HG02870 (cell line): ENCODE measurements around the gene RENBP.
A peak's percentile ranks its signal among the peaks of the same experiment; 100 is the strongest.

Source experiments
- ATAC-seq: cut with Tn5 transposase; IDR thresholded peaks from one replicate; pipeline ENCODE4 v1.9.1; 2021; ENCODE audit warnings: mild to moderate bottlenecking, moderate library complexity; ENCODE audit not compliant: unreplicated experiment

Gene RENBP

DNA sequence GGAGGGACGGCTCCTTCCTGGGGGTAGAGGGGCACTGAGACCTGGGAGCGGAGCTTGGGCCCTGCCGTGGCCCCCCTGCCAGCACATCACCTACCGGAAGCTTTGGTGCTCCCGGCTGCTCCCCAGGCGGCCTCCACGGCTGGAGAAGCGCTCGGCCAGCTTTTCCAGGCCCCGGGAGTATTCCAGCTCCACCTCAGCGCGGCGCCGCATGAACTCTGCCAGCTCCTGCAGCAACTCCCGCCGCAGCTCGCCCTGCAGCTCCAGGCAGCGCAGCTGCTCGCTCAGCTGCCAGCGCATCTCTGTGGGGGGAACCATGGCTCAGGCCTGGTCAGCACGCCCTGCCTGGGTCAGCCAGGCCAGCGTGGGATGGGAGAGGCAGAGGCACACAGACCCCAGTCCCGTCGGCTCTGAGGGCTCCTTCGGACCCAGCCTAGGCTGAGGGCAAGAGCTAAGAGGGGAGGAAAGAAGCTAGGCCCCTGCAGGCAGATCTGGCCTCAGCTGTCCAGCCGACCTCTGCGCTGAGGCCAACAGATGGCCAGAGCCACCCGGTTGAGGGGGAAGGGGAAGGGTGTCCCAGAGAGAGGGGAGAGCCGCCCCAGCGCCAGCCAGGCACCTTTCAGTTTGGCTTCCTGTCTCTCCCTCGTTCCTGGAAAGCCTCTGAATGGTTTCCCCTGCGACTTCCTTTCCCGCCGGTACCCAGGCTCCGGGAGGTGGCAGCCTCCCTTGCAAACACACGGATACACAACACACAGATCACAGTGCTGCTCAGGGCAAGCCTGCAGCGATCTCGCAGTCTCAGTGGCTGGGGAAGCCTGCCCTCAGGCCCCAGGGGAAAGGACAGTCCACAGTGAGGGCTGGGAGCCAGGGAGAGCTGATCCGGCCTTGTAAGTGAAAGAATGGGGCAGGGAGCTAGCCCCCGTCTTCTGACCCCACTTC, 22.7 kb downstream of the RENBP start:
- no peak for ATAC-seq

DNA sequence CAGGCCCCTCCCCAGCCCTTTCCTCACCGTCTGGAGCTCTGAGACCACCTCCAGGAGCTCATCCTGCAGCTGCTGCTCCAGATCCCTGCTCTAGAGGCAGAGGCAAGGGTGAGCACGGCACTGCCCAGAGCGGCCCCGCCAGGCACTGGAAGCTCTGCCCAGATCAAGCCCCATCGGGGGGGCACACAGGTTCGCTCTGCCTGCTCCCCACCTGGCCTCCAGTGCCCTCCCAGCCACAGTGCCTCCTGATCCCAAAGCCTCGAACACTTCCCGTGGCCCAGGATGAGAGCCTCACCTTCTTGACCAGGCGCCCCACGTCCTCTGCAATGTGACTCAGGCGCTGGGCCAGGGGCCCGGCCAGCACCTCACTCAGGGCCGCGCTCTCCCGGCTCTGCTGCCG, 23.4 kb downstream of the RENBP start:
- no peak for ATAC-seq

DNA sequence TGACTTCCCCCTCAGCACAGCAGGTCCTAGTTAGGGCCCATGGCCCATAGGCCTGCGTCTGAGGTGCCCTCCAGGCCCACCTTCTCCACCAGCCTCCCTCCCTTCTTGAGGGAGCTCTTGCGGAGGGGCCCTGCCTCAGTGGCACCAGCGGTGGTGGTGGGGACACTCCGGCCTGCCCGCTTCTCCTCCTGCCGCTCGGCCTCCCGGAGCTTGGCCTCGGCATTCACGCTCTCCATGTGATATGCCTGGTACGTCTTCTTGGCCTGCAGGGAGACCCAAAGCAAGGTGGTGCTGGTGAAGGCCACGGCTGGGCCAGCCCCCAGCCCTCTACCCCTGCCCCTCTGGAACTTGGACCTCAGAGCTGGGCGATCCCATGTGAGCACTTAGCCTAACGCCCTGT, 23.9 kb downstream of the RENBP start:
- no peak for ATAC-seq

DNA sequence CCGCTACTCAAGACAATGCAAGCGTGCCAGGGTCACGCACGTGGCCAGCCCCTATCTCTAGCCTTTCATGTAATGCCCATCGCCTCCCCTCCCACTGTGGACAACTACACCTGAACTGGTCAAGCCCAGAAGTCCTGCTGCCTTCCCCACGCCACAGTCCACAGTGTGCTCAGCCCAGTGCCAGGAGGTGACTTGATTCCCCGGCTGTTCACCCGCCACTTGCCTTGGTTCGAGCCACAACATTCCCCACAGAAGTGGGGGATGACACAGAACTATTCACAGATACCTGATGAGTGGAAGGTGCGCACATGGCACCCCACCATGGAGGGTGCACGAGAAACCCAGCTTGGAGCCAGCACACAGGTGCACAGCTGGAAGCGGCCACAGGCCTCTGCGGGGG, 25.2 kb downstream of the RENBP start:
- ATAC-seq: no peak

DNA sequence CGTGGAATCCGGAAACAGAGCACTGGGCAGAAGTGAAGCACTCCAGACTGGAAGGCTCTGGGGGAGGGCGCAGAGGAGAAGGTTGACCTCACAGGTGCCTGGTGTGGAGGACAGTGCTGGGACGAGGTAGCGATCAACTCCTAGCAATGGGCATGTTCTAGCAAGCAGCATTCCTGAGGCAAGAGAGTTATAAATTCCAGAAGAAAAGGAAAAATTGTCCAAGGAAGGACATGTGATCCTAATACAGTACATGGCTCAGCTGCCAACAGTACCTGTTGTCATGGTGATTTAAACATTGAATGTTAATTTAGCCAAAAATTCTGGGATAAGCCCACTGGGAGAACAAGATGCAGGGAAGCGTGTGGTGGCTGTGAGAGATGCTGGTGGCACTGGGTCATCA, 26.6 kb downstream of the RENBP start:
- ATAC-seq: no peak

DNA sequence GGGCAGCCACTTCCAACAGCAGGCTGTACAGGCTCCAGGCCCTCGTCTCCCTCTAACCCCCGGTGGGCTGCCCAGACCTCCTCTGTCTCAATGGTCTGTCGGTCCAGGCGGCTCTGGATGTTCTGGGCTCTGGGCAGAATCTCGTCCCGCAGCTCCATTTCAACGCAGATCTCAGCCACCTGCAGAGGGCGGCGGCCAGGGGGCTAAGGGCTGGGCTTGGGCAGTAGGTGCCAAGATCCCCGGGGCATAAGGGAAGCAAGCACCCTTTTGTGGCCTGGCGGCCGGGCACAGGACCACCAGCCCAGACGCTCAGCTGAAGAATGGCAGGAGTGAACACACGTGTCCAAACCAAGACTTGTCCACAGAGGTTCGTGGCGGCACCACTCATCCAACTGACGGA, 30.7 kb downstream of the RENBP start:
- no peak for ATAC-seq

DNA sequence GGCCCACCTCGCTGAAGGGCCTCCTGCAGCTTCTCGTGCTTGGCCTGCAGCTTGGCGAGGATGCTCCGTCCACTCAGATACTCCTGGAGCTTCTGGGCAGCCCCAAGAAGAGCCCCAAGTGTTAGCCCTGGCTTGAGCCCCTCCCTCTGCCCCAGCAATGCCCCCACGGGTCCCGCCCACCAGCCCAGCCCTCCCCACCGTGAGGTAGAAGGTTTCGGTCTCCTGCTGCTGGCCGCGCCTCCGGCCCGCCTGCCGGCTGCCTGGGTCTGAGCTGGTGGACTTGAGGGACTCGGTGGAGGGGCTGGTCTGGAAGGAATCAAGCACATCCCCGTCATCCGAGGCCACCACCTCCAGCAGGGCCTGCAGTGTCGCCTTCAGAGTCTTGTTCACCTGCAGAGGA, 31.2 kb downstream of the RENBP start:
- no peak for ATAC-seq

DNA sequence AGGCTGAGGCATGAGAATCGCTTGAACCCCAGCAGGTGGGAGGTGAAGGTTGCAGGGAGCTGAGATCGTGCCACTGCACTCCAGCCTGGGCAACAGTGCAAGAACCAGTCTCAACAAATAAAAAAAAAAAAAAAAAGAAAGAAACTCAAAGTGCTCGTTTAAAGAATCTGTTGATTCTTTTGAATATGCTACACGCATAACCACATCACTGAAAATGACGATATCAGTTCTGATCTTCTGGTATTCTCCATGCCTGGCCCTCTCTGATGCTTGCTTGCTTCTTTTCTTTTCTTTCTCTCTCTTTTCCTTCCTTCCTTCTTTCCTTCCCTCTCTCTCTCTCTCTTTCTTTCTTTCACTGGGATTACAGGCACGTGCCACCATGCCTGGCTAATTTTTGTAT, 32.6 kb downstream of the RENBP start:
- no peak for ATAC-seq

DNA sequence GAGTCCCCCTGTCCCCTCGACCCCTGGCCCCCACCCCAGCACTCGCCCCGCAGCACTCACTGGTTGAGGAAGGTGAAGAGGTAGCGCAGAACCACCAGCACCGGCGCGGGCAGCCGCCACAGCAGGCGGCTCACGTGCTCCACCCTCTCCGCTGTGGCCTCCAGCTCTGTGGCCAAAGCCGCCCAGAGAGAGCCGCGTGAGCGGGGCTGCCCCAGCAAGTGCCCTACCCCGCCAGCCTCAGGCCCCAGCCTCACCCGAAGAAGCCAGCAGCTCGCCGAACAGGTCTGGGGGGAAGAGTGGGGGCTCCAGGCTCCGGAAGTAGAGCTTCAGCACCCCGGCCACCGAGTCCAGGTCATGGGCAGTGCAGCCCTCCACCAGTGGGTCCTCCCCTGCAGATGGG, 34.0 kb downstream of the RENBP start:
- no peak for ATAC-seq

DNA sequence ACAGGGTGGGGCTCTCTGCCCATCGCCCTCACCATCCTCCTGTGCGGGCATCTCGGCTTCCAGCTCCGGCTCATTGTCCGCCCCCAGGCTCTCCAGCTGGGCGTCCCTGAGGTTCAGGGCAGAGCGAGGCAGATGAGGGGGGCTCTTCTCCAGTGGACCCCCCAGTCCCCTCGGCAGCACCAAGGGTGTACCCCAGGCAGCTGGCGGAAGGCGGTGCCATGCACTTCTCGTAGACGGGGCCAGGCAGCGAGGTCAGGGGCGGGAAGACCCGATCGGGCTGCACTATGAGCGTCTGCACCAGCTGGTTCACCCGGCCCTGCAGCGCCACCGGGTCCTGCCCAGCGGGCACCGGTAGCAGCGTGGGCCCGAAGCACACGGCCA, 34.5 kb downstream of the RENBP start:
- no peak for ATAC-seq

DNA sequence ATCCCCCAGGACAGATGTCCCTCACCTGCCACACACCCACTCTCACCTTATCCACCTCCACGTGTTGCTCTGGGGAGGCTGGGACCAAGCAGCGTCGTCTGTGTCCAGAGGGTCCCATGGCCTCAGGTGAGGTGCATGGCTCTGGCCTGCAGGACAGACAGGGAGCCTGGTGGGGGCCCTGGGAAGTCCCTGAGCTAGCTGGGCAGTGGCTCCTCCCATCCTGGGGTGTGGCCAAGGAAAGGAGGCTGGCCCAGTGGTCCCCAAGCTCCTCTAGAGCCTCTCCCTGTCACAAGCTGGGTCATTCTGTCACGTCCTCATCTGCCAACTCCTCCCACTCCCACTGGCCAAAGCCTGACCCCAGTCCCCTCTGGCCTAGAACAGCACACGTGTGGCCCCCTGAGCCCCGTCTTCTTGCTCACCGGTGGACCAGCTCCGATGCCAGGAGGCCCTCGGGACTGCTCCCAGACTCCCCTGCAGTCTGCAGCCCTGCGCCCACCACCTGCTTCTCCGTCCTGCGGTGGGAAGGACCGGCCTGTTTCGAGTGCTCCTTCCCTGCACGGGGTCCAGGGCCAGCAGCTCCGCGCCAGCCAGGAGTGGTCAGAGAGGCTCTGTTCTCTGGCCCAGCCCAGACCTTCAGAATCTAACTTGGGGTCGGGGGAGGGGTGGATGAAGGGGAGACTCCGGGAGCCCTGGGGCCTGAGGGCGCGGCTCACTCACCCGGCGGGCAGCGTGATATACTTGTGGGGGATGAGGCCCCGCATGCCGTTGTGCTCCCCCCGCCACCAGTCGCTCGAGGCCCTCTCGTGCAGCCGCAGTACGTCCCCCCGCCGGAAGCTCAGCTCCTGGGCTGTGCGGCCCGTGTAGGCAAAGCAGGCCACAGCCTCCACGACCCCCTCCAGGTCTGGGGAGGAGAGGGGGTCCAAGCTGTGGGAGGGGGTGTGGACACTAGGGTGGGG, 35.1 kb downstream of the RENBP start:
- ATAC-seq: peak; percentile 42

DNA sequence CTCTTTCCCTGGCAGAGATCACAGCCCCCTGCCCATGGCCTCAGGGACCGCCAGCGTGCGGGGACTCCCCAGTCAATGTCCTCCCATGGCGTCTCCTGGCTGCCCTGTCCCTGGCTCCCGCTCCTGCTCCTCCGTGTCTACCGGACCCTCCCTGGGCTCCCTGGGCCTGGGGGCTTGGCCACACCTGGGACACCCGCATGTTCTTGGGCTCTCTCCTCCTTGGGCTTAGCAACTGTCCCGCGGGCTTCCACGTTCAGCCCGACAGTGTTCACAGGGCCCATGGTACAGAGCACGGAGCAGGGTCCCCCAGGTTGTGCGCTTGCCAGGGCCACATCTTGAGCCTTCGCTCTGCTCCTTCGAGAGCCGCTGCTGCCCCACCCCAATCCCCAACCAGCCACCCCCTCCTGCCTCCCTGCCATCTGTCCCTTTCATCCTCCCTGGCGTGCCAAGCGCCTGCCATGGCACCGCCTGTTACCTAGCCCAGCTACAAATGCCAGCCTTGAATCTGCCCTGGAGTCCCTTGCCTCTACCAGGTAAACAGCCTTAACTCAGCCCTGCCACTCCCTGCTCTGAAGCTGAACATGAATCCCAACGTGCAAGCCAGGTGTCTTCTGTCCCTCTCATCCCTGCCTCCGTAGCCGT, 36.1 kb downstream of the RENBP start:
- no peak for ATAC-seq

DNA sequence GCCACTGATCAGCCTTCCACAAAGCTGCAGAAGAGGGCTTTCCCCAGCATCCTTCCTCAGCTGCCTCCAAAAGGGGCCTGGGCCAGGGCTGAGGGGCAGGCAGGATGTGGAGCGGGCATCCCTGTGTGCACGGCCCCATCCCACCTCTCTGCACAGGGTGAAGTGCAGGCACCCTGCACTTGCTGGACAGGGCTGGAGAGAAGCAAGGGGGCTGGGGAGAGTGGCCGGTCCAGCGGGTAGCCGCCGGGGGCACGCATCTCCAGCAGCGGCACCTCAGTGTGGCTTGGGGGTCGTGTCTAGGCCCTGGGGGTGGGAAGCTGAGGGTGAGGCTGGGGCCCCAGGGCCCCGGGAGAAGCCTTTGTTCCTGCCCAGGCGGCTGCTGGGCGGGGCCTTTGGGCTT, 37.0 kb downstream of the RENBP start:
- no peak for ATAC-seq

DNA sequence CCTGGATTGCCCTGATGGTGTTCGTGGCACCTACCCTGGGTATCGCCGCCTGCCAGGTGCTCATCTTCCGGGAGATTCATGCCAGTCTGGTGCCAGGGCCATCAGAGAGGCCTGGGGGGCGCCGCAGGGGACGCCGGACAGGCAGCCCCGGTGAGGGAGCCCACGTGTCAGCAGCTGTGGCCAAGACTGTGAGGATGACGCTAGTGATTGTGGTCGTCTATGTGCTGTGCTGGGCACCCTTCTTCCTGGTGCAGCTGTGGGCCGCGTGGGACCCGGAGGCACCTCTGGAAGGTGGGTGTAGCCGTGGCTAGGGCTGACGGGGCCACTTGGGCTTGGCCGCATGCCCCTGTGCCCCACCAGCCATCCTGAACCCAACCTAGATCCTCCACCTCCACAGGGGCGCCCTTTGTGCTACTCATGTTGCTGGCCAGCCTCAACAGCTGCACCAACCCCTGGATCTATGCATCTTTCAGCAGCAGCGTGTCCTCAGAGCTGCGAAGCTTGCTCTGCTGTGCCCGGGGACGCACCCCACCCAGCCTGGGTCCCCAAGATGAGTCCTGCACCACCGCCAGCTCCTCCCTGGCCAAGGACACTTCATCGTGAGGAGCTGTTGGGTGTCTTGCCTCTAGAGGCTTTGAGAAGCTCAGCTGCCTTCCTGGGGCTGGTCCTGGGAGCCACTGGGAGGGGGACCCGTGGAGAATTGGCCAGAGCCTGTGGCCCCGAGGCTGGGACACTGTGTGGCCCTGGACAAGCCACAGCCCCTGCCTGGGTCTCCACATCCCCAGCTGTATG, 38.1 kb downstream of the RENBP start:
- ATAC-seq: no peak

DNA sequence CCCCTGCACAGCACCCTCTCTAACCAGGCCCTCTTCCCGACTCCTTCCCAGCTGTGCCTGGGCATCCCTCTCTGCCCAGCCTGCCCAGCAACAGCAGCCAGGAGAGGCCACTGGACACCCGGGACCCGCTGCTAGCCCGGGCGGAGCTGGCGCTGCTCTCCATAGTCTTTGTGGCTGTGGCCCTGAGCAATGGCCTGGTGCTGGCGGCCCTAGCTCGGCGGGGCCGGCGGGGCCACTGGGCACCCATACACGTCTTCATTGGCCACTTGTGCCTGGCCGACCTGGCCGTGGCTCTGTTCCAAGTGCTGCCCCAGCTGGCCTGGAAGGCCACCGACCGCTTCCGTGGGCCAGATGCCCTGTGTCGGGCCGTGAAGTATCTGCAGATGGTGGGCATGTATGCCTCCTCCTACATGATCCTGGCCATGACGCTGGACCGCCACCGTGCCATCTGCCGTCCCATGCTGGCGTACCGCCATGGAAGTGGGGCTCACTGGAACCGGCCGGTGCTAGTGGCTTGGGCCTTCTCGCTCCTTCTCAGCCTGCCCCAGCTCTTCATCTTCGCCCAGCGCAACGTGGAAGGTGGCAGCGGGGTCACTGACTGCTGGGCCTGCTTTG, 38.9 kb downstream of the RENBP start:
- no peak for ATAC-seq

DNA sequence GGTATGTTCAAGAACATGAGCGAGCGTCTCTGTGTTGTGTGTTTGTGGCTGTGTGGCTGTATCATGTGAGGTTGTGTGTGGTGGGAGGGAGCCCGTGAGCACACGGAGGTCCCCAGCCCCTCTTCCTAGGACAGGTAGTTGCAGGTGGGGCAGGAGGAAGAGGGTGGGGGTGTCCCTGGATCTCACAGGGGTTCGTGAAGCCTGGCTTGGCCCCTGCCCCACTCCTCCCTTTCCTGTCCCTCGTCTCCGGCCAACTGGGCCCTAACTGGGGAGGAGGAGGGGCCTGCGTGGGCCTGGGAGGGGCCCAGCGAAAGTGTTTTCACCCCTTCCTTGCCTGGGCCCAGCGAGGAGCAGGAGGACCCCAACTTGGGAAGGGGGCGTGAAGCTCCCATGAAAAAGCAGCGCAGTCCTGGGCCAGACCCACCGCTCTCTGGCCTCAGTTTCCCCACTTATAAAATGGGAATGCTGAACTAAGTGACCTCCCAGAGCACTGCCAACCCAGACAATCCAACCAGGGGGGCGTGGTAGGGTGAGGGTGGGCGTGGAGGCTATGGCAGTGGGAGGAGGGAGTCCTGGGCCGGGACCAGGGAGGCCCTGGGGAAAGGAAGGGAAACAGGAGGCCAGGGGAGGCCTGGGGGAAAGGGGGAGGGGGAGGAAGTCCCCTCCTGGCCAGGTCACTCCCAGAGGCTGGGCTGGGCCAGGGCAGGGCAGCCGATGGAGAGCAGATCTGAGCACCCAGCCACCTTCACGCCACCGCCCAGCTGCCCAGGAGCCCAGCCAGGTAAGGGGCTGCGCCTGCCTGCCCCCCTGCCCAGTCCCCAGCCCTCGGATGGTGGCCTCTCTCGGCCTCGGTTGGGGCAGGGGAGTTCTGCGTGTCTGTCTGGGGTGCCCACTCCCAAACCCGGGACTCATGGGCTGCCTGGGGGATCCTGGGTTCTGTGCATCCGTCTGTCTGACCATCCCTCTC, 40.2 kb downstream of the RENBP start, which contains the start of gene AVPR2:
Gene AVPR2, plus strand, starts transcription at position 683 of the 967 bp plus-strand sequence. CDS start 473 bp downstream, outside the sequence.
- ATAC-seq: no peak

DNA sequence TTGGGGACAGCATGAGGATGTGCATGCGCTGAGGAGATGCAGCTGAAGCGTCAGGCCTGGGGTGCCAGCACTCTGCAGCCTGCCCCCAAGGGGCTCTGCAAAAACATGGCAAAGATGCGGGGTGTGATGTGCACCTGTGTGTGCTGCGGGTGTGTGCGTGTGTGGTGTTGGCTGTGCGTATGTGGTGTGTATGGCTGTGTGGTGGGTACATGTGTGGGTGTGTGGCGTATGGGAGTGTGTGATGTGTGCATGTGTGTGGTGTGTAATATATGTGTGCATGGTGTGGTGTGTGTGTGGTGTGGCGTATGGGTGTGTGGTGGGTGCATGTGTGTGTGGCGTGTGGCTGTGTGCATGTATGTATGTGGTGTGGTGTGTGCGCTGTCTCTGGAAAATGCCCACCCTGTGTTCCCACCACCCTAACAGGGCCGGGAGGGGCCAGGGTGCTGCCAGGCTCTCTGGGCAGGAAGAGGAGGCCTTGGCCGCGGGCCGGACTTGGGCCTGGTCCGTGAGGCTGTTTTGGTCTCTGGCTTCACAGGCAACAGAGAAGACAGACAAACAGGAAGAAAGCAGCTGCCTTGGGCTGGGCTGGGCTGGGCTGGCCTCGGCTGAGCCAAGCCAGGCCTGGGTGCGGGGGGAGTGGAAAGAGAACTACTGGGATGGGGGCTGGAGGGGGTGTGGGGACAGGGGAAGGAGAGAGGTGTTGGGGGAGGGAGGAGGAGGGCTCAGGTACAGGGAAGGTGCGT, 41.0 kb downstream of the RENBP start:
- ATAC-seq: no peak

DNA sequence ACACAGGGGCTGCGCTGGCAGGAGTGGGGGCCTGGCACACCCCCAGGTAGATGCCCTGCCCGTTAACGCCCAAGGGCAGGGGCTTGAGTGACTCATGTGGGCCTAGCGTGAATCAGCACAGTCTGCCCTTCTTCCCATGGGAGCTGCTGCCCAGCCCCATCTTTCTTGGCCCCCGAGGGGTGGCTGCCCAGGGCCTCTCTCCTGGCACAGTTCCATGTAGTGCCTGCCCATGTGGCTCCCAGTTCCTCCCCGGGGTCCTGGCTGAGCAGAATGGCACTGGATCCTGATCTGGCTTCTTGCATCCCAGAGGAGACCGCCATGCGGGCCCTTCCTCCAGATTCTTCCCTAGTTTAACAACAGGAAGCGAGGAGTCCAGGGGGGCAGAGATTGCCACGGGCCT, 42.1 kb downstream of the RENBP start:
- no peak for ATAC-seq
